Measurements from ENCODE around the gene NUTM2G.
"Not testable (repeated sequence)": the region's sequence is repeated elsewhere in the genome, so short reads cannot be mapped to it uniquely, and the experiment has no call there.

- not testable (repeated sequence) for TF ChIP-seq CTCF, POLR2A, POLR2AphosphoS5 (IDR thresholded peaks at IDR 0.05)
Observed at GRCh38 chr9:96949346-96949745, 20.7 kb downstream of the NUTM2G start.

Measured in gastroesophageal sphincter (tissue), 3 donors.